GM10847 (cell line): ENCODE measurements around the gene NADK.

Experiments used
- POLR2A ChIP-seq: IDR thresholded peaks from 2 replicates; pipeline ENCODE4 v1.6.1; 2011; ENCODE audit not compliant: insufficient read length; ENCODE audit errors: extremely low read depth

NADK gene

GRCh38 chr1:1759456-1760344 is 18.6 kb downstream of the NADK start:
- no peak for TF ChIP-seq POLR2A

GRCh38 chr1:1758692-1759455 is 19.4 kb downstream of the NADK start:
- TF ChIP-seq POLR2A = no peak

- TF ChIP-seq POLR2A = no peak
These were observed 20.1 kb downstream of the NADK start for GRCh38 chr1:1758059-1758621.

- no peak for TF ChIP-seq POLR2A
These were observed 20.7 kb downstream of the NADK start for GRCh38 chr1:1757422-1758058.

- TF ChIP-seq POLR2A = no peak
These were observed 21.4 kb downstream of the NADK start for GRCh38 chr1:1756661-1757421.

- no peak for TF ChIP-seq POLR2A
These were observed 22.4 kb downstream of the NADK start for GRCh38 chr1:1755852-1756251.

- TF ChIP-seq POLR2A = no peak
These were observed 22.8 kb downstream of the NADK start for GRCh38 chr1:1755426-1755825.

- TF ChIP-seq POLR2A = no peak
These were observed 24.0 kb downstream of the NADK start for GRCh38 chr1:1754051-1754815.

- no peak for TF ChIP-seq POLR2A
These were observed 24.7 kb downstream of the NADK start for GRCh38 chr1:1753607-1754005.

- TF ChIP-seq POLR2A = no peak
These were observed 25.3 kb downstream of the NADK start for GRCh38 chr1:1752636-1753606.

- TF ChIP-seq POLR2A = no peak
These were observed 26.1 kb downstream of the NADK start for GRCh38 chr1:1752190-1752589.

GRCh38 chr1:1748686-1749321 is 29.5 kb downstream of the NADK start:
- TF ChIP-seq POLR2A = no peak
